GM21390 (cell line): ENCODE results near the gene USP24.
"Not testable (repeated sequence)": the region's sequence is repeated elsewhere in the genome, so short reads cannot be mapped to it uniquely, and the experiment has no call there.

Source experiments
- ATAC-seq: cut with Tn5 transposase; IDR thresholded peaks from one replicate; pipeline ENCODE4 v1.9.1; 2021; ENCODE audit not compliant: unreplicated experiment

USP24 gene

GRCh38 chr1:55200667-55201066 lies 14.5 kb downstream of the USP24 start:
- ATAC-seq: no peak

GRCh38 chr1:55199735-55200134 lies 15.4 kb downstream of the USP24 start:
- ATAC-seq: not testable (repeated sequence)

- ATAC-seq: no peak
Measured at GRCh38 chr1:55198044-55198443, 17.1 kb downstream of the USP24 start.

GRCh38 chr1:55197099-55197498 lies 18.1 kb downstream of the USP24 start:
- no peak for ATAC-seq

GRCh38 chr1:55196433-55197035 lies 18.6 kb downstream of the USP24 start:
- ATAC-seq: no peak

- ATAC-seq: peak; percentile 67
Measured at GRCh38 chr1:55195521-55196233, 19.5 kb downstream of the USP24 start.

GRCh38 chr1:55194851-55195250 lies 20.3 kb downstream of the USP24 start:
- ATAC-seq: no peak

- no peak for ATAC-seq
Measured at GRCh38 chr1:55192093-55192492, 23.1 kb downstream of the USP24 start.

GRCh38 chr1:55191219-55191952 lies 23.8 kb downstream of the USP24 start:
- ATAC-seq: not testable (repeated sequence)

GRCh38 chr1:55190109-55190508 lies 25.1 kb downstream of the USP24 start:
- no peak for ATAC-seq

GRCh38 chr1:55188909-55189308 lies 26.3 kb downstream of the USP24 start:
- ATAC-seq: no peak

- no peak for ATAC-seq
Measured at GRCh38 chr1:55185832-55186231, 29.3 kb downstream of the USP24 start.

- ATAC-seq: no peak
Measured at GRCh38 chr1:55184859-55185258, 30.3 kb downstream of the USP24 start.

- no peak for ATAC-seq
Measured at GRCh38 chr1:55181666-55182065, 33.5 kb downstream of the USP24 start.

GRCh38 chr1:55180075-55180670 lies 35.0 kb downstream of the USP24 start:
- ATAC-seq: no peak

GRCh38 chr1:55179177-55179835 lies 35.9 kb downstream of the USP24 start:
- no peak for ATAC-seq

GRCh38 chr1:55172687-55173086 lies 42.5 kb downstream of the USP24 start:
- no peak for ATAC-seq

GRCh38 chr1:55172272-55172671 lies 42.9 kb downstream of the USP24 start:
- no peak for ATAC-seq

GRCh38 chr1:55171694-55172093 lies 43.5 kb downstream of the USP24 start:
- ATAC-seq: no peak

- no peak for ATAC-seq
Measured at GRCh38 chr1:55170426-55170825, 44.7 kb downstream of the USP24 start.

- no peak for ATAC-seq
Measured at GRCh38 chr1:55169126-55169525, 46.0 kb downstream of the USP24 start.
